ENCODE measurements around the gene LGALS7. TPM values are rescaled to one million over a fixed set of nuclear protein-coding genes. Genes with fewer than 3 reads are reported as not detected.
A peak's percentile ranks its signal among the peaks of the same experiment; 100 is the strongest.

LGALS7 gene
- total and polyA plus RNA-seq, 5 donors, result 0.79 to 1.1 TPM; not detected in 3

GRCh38 chr19:38736413-38737280, 36.7 kb downstream of the LGALS7 start:
- peak overlapping the region; percentile 2 for H3K4me3 ChIP-seq (ENCODE audit: low read length)
- DNase-seq, result peak; percentile 57 to 86 (median 66)
- H3K27ac ChIP-seq (ENCODE audit: low read length), result no peak overlapping the region
- H3K4me1 ChIP-seq (ENCODE audit: control insufficient read depth, insufficient read depth, low read length), result no peaks in the 10 kb centered on the region
- intact Hi-C loops (cut with DNase I), result no loop called here
- 10% methylated on average over 36 of the region's 36 CpGs for WGBS
- no peaks in the 10 kb centered on the region for H3K27me3 ChIP-seq (ENCODE audit: control insufficient read depth, insufficient read depth)
- ATAC-seq, result peak in 1 of 2 donors; percentile 24
- no peaks in the 10 kb centered on the region for H3K9me3 ChIP-seq (ENCODE audit: control insufficient read depth, low read length)

- no peaks in the 10 kb centered on the region for H3K9me3 ChIP-seq (ENCODE audit: control insufficient read depth, low read length)
- H3K27ac ChIP-seq (ENCODE audit: low read length), result no peak overlapping the region
- no peaks in the 10 kb centered on the region for H3K27me3 ChIP-seq (ENCODE audit: control insufficient read depth, insufficient read depth)
- intact Hi-C loops (cut with DNase I), result no loop called here
- no peaks in the 10 kb centered on the region for H3K4me1 ChIP-seq (ENCODE audit: control insufficient read depth, insufficient read depth, low read length)
- DNase-seq (peak; percentile 55 to 81 (median 80)), ATAC-seq (peak in 1 of 2 donors; percentile 19)
- peak overlapping the region; percentile 2 for H3K4me3 ChIP-seq (ENCODE audit: low read length)
- WGBS, result under 1% methylated on average over 42 of the region's 42 CpGs
These were observed 37.3 kb downstream of the LGALS7 start for GRCh38 chr19:38736036-38736412.

DNA sequence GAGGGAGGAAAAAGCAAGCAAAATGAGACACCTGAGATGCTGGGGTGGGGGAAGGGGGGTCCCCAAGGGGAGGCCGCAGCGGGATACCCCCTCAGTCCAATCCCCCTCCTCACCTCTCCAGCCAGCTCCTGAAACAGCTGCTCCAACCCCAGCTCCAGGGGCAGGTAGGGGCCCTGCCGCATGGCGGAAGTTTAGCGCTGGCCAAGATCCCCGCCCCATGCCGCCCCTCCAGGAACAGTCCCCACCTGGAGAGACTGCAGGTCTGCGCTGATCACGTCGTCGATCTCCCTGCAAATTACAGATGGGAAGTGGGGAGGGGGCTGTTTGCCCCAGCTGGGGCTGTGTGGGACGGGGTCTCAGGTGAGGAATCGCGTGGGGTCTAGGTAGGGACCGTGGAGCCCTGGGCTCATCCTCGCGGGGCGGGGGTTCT, 38.0 kb downstream of the LGALS7 start:
- 27% methylated on average over 18 of the region's 18 CpGs for WGBS
- no peaks in the 10 kb centered on the region for H3K9me3 ChIP-seq (ENCODE audit: control insufficient read depth, low read length)
- ATAC-seq (peak in 1 of 2 donors; percentile 1), DNase-seq (peak in 2 of 3 donors; percentile 34 to 76)
- no peak overlapping the region for H3K4me3 ChIP-seq (ENCODE audit: low read length)
- no peaks in the 10 kb centered on the region for H3K27me3 ChIP-seq (ENCODE audit: control insufficient read depth, insufficient read depth)
- intact Hi-C loops (cut with DNase I), result no loop called here
- H3K4me1 ChIP-seq (ENCODE audit: control insufficient read depth, insufficient read depth, low read length), result no peaks in the 10 kb centered on the region
- no peak overlapping the region for H3K27ac ChIP-seq (ENCODE audit: low read length)

DNA sequence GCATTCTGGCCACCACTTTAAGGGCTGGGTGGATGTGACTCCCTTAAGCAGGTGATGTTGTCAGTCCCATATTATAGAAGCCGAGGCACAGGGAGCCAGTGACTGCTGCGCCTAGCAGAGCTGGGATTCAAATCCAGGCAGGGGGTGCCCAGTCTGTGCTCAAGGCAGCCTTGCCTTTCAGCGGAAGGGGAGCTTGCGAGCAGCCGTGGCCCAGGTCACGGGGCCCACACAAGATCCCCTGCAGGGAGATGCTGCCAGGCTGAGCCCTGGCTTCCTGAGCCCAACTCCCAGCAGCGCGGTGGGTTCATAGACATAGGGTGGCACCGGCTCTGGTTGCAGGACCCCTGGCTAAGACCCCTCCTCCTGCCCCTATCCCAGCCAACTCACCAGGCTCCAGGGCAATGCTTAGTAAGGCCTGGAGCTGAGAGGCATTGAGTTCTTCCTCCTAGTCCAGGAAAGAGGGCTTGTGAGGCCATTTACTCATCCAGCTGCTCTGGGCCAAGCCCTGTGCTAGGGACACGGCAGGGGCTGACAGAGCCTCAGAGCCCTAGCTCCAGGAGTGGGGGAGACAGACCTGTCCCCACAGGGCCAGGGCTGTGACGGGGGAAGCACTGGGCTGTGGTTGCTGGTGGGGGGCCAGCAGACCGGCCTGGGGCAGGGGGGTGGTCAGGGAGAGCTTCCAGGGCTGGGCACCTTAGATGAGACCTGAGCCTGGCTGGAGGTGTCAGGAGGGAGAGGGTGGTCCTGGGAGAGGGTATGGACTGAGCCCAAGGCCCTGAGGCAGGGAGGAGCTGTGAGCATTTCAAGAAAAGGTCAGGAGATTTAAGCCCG, 38.7 kb downstream of the LGALS7 start:
- ATAC-seq, result peak; percentile 1 to 6
- intact Hi-C loops (cut with DNase I), result no loop called here
- no peaks in the 10 kb centered on the region for H3K27me3 ChIP-seq (ENCODE audit: control insufficient read depth, insufficient read depth)
- DNase-seq, result peak in 2 of 3 donors; percentile 38 to 61
- H3K4me3 ChIP-seq (ENCODE audit: low read length), result no peak overlapping the region
- peak overlapping the region; percentile 24 for H3K27ac ChIP-seq (ENCODE audit: low read length)
- H3K9me3 ChIP-seq (ENCODE audit: control insufficient read depth, low read length), result no peaks in the 10 kb centered on the region
- H3K4me1 ChIP-seq (ENCODE audit: control insufficient read depth, insufficient read depth, low read length), result no peaks in the 10 kb centered on the region
- WGBS, result 55% methylated on average over 13 of the region's 13 CpGs

GRCh38 chr19:38734176-38734425, 39.2 kb downstream of the LGALS7 start:
- Histone ChIP-seq H3K4me3 (ENCODE audit: low read length) (no peak overlapping the region), H3K4me1 (ENCODE audit: control insufficient read depth, insufficient read depth, low read length) (no peaks in the 10 kb centered on the region), H3K27ac (ENCODE audit: low read length) (no peak overlapping the region), H3K9me3 (ENCODE audit: control insufficient read depth, low read length) (no peaks in the 10 kb centered on the region), H3K27me3 (ENCODE audit: control insufficient read depth, insufficient read depth) (no peaks in the 10 kb centered on the region)
- DNase-seq (no peak), ATAC-seq (no peak)
- intact Hi-C loops (cut with DNase I), result no loop called here
- 59% methylated on average over 4 of the region's 4 CpGs for WGBS

GRCh38 chr19:38733493-38734175, 39.7 kb downstream of the LGALS7 start:
- intact Hi-C loops (cut with DNase I), result no loop called here
- 68% methylated on average over 6 of the region's 6 CpGs for WGBS
- ATAC-seq, result no peak
- no peak overlapping the region for H3K4me3 ChIP-seq (ENCODE audit: low read length)
- H3K9me3 ChIP-seq (ENCODE audit: control insufficient read depth, low read length), result no peaks in the 10 kb centered on the region
- DNase-seq, result peak in 2 of 3 donors; percentile 26 to 37
- H3K4me1 ChIP-seq (ENCODE audit: control insufficient read depth, insufficient read depth, low read length), result no peaks in the 10 kb centered on the region
- no peaks in the 10 kb centered on the region for H3K27me3 ChIP-seq (ENCODE audit: control insufficient read depth, insufficient read depth)
- H3K27ac ChIP-seq (ENCODE audit: low read length), result peak overlapping the region; percentile 5

- no peak overlapping the region for H3K4me3 ChIP-seq (ENCODE audit: low read length)
- H3K27me3 ChIP-seq (ENCODE audit: control insufficient read depth, insufficient read depth), result no peaks in the 10 kb centered on the region
- H3K9me3 ChIP-seq (ENCODE audit: control insufficient read depth, low read length), result no peaks in the 10 kb centered on the region
- DNase-seq (no peak), ATAC-seq (no peak)
- intact Hi-C loops (cut with DNase I), result no loop called here
- WGBS, result 91% methylated on average over 1 of the region's 1 CpG
- no peak overlapping the region for H3K27ac ChIP-seq (ENCODE audit: low read length)
- H3K4me1 ChIP-seq (ENCODE audit: control insufficient read depth, insufficient read depth, low read length), result no peaks in the 10 kb centered on the region
These were observed 40.1 kb downstream of the LGALS7 start for GRCh38 chr19:38733241-38733492.

DNA sequence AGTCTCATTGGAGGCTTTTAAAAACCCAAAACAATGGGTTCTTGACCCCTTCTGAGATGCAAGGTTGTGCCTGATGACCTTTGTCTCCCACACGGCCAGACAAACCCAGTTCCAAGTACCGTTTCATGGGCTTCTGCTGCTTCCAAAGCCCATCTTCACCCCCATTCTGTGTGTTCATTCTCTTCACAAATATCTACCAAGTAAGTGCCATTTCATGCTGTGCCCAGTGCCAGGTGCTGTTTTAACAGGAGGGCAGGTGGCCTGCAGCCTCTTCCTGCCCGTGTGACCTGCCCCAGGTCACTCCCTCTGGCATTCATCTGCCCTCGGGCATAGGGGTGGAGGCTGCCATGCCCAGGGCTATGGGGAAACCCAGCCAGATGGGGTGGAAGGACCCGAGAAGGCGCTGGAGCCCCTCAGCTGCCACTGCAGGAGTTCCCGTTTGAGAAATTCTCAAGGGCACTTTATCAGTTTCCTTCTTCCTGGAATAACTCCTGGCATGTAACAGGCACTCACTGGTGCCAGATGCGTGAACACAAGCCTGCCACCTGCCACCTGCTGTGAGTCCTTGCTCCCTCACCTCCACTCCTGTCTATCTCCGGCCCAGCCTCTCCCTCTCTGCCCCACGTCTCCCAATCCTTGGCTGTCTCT, 41.5 kb downstream of the LGALS7 start:
- H3K9me3 ChIP-seq (ENCODE audit: control insufficient read depth, low read length), result no peaks in the 10 kb centered on the region
- peak overlapping the region; percentile 6 for H3K27ac ChIP-seq (ENCODE audit: low read length)
- peak in 1 of 3 donors; percentile 53 for DNase-seq
- intact Hi-C loops (cut with DNase I), result no loop called here
- no peaks in the 10 kb centered on the region for H3K4me1 ChIP-seq (ENCODE audit: control insufficient read depth, insufficient read depth, low read length)
- ATAC-seq, result no peak
- H3K4me3 ChIP-seq (ENCODE audit: low read length), result no peak overlapping the region
- 55% methylated on average over 10 of the region's 10 CpGs for WGBS
- H3K27me3 ChIP-seq (ENCODE audit: control insufficient read depth, insufficient read depth), result no peaks in the 10 kb centered on the region

DNA sequence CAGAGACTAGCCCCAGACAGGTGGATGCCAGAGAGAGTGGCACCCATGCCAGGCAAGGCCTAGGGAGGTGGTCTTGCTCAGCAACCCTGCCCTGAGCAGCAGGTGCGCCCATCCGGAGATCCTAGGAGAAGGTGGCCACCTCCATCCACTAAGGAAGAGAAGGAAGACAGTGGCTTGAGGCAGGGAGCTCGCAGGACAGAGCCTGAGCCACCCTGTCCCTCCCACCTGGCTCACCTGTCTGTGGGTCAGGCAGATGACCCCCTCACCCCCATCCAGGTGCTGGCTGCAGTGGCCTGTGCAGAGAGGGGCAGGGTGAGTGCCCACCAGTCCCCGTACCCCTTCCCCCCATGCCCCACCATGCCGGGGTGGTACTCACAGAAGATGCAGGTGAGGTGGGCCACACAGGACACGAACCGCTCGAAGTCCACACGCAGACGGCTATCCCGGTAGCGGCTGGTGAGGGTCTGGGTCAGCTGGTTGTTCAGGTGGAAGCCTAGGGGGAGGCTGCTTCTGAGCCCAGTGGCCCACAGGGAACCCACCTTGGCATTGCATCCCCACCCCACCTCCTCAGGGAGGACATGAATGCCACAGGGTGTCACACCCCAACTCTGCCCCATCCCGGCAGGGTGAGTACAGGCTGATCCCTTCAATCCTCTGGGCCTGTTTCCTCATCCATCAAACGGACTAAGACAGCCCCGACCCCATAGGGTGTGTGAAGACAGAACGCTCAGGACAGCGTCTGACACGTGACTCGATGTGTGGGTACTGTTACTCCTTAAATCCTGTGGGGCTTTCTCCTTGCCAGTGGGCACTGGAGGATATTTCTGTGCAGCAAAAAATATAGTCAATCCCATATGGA, 42.4 kb downstream of the LGALS7 start:
- WGBS, result 88% methylated on average over 19 of the region's 19 CpGs
- Histone ChIP-seq H3K27me3 (ENCODE audit: control insufficient read depth, insufficient read depth) (no peaks in the 10 kb centered on the region), H3K4me1 (ENCODE audit: control insufficient read depth, insufficient read depth, low read length) (no peaks in the 10 kb centered on the region), H3K27ac (ENCODE audit: low read length) (no peak overlapping the region), H3K9me3 (ENCODE audit: control insufficient read depth, low read length) (no peaks in the 10 kb centered on the region), H3K4me3 (ENCODE audit: low read length) (no peak overlapping the region)
- intact Hi-C loops (cut with DNase I), result no loop called here
- ATAC-seq (no peak), DNase-seq (peak; percentile 22 to 65 (median 42))

- DNase-seq, result peak in 1 of 3 donors; percentile 48
- Histone ChIP-seq H3K27ac (ENCODE audit: low read length) (no peak overlapping the region), H3K9me3 (ENCODE audit: control insufficient read depth, low read length) (no peaks in the 10 kb centered on the region), H3K4me1 (ENCODE audit: control insufficient read depth, insufficient read depth, low read length) (no peaks in the 10 kb centered on the region), H3K4me3 (ENCODE audit: low read length) (no peak overlapping the region), H3K27me3 (ENCODE audit: control insufficient read depth, insufficient read depth) (no peaks in the 10 kb centered on the region)
- 87% methylated on average over 7 of the region's 7 CpGs for WGBS
- no peak for ATAC-seq
- intact Hi-C loops (cut with DNase I), result no loop called here
These were observed 42.9 kb downstream of the LGALS7 start for GRCh38 chr19:38730470-38730730.

All from right cardiac atrium (tissue), 5 donors.